GM15510 (cell line): ENCODE data around the gene ATXN10.

ENCODE experiments used
- POLR2A ChIP-seq: IDR thresholded peaks from 3 replicates; pipeline ENCODE4 v1.6.1; 2011; ENCODE audit warnings: borderline replicate concordance; ENCODE audit not compliant: insufficient read length; ENCODE audit errors: extremely low read depth

ATXN10 gene

GRCh38 chr22:45891021-45891421 is 219.4 kb downstream of the ATXN10 start:
- no peak for TF ChIP-seq POLR2A

DNA sequence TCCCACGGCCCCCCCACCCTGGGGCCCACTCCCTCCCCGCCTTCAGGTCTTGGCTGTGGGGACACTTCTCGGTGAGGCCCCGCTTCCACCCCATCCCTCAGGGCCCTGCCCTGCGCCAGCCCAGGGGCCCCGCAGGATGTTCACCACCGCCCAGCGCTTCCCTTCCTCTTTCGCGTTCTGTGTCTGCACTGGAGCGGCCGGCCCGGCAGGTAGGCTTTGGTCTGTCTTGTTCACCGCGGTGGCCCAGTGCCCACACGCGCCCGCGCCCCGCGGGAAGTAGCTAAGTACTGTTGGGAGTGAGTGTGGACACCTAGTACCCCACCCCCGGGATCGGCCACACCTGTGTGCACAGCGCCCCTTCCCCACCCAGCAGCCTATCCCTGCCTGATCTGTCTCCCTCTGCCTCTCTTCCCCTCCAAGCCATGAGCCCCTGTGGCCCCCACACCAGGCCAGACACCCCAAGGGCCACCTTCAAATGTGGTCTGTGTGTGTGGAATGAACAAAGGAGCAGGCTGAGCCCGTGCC is 219.9 kb downstream of the ATXN10 start:
- TF ChIP-seq POLR2A, result no peak

DNA sequence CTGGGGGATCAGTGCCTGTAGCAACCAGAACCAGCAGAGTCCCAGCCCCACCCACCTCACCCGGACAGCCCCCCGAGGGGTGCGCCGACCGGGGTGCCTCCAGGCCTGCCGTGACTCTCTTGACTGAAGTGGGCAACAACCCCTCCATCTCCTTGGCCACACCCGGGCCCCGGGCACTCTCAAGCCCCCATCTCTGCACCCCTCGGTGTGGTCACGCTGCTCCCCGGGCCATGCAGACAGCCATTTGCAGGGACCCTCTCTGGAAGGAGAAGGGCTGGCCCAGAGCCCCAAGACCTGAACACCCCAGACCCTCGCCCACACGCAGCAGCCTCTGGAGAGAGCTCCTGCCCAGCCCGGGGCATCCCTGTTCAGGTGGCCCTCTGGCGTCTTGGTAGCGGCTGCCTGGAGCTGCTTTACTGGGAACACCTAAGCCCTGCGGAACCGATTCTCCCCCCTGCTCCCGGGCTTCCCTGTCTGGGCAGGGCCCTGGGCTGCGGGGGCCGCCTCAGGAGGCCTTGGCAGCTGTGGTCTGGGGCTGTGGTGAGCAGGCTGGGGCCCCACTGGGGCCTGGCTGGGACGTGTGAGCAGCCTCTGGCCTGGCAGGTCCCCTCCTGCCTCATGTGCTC is 220.5 kb downstream of the ATXN10 start:
- no peak for TF ChIP-seq POLR2A

- no peak for TF ChIP-seq POLR2A
Measured at GRCh38 chr22:45892681-45893461, 221.2 kb downstream of the ATXN10 start.

DNA sequence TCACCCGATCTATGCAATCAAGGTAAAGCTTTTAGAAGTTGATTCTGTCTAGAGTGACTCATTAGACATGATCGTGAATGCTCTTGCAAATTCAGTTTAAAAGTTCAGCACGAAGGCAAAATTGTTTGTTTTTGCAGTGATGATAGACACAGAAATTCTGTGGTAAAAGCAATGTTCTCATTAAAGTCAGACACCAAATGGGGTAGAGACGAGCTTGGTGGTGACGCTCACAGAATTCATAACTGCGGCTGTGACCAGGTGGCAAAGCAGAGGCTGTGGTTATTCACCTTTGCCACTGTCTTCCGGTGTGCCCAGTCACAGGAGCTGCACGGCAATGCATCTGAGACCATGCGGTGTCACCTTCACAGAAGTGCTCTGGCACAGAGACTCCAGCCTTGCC is 221.9 kb downstream of the ATXN10 start:
- no peak for TF ChIP-seq POLR2A
